Thyroid gland (tissue), 4 donors: Measurements from ENCODE around the gene NOTCH2.

ENCODE experiments used
- POLR2A ChIP-seq, 2 donors: fragments of 450-650 bp; IDR thresholded peaks; one replicate each; pipeline ENCODE4 v1.6.1; 2017; ENCODE audit warnings: antibody characterized with exemption in 2 of 2, mild to moderate bottlenecking in 2 of 2, moderate library complexity in 1 of 2
- TF ChIP-seq, protein P1 (sequence below), 6 experiments: fragments of 200-600 bp in 3 of 6; fragments of 450-650 bp in 3 of 6; sonication (generic) in 3 of 6; IDR thresholded peaks; one replicate each; pipeline ENCODE4 v1.5.1; 2016 to 2019; ENCODE audit warnings: antibody characterized with exemption in 6 of 6, mild to moderate bottlenecking in 2 of 6, inconsistent platforms in 1 of 6, moderate library complexity in 1 of 6

DNA sequence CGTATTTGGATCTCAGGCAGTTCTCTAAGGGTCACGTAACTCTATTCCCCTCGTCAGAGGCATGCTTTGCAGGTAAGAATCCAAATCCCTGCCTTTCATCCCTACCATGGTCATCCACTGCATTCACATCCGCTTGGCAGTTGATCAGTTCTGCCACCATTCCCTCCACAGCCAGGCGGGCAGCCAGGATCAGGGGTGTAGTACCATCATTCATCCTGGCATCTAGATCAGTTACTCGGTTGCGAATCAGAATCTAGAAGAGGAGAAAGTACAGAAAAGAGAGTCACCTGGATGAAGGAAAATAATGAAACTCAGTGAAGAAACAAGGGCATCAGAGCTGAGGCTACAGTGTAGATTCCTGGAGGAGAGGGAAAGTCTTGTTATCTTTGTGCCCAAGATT, 151.2 kb downstream of the NOTCH2 start:
- TF ChIP-seq, protein P1, sequence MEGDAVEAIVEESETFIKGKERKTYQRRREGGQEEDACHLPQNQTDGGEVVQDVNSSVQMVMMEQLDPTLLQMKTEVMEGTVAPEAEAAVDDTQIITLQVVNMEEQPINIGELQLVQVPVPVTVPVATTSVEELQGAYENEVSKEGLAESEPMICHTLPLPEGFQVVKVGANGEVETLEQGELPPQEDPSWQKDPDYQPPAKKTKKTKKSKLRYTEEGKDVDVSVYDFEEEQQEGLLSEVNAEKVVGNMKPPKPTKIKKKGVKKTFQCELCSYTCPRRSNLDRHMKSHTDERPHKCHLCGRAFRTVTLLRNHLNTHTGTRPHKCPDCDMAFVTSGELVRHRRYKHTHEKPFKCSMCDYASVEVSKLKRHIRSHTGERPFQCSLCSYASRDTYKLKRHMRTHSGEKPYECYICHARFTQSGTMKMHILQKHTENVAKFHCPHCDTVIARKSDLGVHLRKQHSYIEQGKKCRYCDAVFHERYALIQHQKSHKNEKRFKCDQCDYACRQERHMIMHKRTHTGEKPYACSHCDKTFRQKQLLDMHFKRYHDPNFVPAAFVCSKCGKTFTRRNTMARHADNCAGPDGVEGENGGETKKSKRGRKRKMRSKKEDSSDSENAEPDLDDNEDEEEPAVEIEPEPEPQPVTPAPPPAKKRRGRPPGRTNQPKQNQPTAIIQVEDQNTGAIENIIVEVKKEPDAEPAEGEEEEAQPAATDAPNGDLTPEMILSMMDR (IDR thresholded peaks at IDR 0.05), result no peak
- no peak for TF ChIP-seq POLR2A (IDR thresholded peaks at IDR 0.05)
